ENCODE measurements around the gene MIP.
A peak's percentile ranks its signal among the peaks of the same experiment; 100 is the strongest.

MIP gene

DNA sequence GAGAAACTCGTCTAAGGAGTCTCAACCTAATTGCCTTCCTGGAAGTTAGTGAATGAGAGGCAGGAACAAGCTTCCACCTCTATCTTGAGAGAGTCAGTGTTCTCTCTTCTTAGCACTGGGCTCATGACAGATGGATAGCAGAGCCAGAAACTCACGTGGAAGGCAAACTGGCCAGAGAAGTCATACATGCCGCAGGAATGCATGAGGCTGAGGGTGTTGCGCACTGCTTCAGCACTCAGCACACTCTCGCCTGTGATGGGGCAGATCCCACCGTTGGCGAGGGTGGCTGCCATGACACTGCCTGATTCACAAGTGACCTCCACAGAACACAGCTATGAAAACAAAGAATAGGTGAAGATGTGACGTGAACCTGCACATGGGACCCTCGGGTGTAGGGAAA, 19.9 kb upstream of the MIP start:
- peaks cover 11% of the 10 kb centered on the region; the same call in 1 of the 2 replicates for H3K36me3 ChIP-seq (ENCODE audit: low read depth)
- no peaks in the 10 kb centered on the region for H3K9me3 ChIP-seq (ENCODE audit: severe bottlenecking)
- no peak for ATAC-seq (ENCODE audit: low read depth)
- TF ChIP-seq, protein P1, sequence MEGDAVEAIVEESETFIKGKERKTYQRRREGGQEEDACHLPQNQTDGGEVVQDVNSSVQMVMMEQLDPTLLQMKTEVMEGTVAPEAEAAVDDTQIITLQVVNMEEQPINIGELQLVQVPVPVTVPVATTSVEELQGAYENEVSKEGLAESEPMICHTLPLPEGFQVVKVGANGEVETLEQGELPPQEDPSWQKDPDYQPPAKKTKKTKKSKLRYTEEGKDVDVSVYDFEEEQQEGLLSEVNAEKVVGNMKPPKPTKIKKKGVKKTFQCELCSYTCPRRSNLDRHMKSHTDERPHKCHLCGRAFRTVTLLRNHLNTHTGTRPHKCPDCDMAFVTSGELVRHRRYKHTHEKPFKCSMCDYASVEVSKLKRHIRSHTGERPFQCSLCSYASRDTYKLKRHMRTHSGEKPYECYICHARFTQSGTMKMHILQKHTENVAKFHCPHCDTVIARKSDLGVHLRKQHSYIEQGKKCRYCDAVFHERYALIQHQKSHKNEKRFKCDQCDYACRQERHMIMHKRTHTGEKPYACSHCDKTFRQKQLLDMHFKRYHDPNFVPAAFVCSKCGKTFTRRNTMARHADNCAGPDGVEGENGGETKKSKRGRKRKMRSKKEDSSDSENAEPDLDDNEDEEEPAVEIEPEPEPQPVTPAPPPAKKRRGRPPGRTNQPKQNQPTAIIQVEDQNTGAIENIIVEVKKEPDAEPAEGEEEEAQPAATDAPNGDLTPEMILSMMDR (IDR thresholded peaks at IDR 0.05; ENCODE audit: poor library complexity, severe bottlenecking), result no peak
- H3K4me1 ChIP-seq (ENCODE audit: insufficient read depth, poor library complexity, severe bottlenecking), result no peaks in the 10 kb centered on the region
- no peaks in the 10 kb centered on the region for H3K27me3 ChIP-seq (ENCODE audit: insufficient read depth, poor library complexity, severe bottlenecking)
- no peak overlapping the region for H3K27ac ChIP-seq (ENCODE audit: poor library complexity, severe bottlenecking)
- no peak overlapping the region for H3K4me3 ChIP-seq (ENCODE audit: severe bottlenecking)
- DNase-seq (ENCODE audit: low spot score), result no peak

DNA sequence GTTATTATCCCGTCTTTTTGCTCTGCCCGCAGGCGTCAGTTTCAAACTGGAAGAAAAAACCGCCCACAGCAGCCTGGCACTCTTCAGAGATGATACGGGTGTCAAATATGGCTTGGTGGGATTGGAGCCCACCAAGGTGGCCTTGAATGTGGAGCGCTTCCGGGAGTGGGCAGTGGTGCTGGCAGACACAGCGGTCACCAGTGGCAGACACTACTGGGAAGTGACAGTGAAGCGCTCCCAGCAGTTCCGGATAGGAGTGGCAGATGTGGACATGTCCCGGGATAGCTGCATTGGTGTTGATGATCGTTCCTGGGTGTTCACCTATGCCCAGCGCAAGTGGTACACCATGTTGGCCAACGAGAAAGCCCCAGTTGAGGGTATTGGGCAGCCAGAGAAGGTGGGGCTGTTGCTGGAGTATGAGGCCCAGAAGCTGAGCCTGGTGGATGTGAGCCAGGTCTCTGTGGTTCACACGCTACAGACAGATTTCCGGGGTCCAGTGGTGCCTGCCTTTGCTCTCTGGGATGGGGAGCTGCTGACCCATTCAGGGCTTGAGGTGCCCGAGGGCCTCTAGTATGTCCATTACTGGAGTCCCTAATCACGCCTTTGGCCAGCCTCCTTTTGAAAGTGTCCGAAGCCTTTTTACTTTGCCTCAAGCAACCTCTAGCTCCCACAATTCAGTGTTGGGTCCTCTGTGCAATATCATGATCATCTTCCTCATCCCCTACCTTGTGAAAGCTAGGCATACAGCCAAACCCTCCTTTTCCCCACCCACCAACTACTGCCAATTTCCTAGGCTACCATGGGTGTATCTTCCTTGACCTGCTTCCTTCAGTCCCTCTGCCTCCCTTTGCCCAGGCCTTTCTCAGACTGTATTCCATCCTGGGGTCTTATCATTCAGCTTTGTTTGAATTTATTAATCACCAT, 14.8 kb upstream of the MIP start:
- no peaks in the 10 kb centered on the region for H3K9me3 ChIP-seq (ENCODE audit: severe bottlenecking)
- DNase-seq (ENCODE audit: low spot score) (no peak), ATAC-seq (ENCODE audit: low read depth) (no peak)
- TF ChIP-seq, protein P1 (IDR thresholded peaks at IDR 0.05; ENCODE audit: poor library complexity, severe bottlenecking), result no peak
- H3K27me3 ChIP-seq (ENCODE audit: insufficient read depth, poor library complexity, severe bottlenecking), result no peaks in the 10 kb centered on the region
- peaks cover 3% of the 10 kb centered on the region for H3K4me1 ChIP-seq (ENCODE audit: insufficient read depth, poor library complexity, severe bottlenecking)
- peak overlapping the region; percentile 45 for H3K27ac ChIP-seq (ENCODE audit: poor library complexity, severe bottlenecking)
- peak overlapping the region; percentile 70 for H3K4me3 ChIP-seq (ENCODE audit: severe bottlenecking)
- peaks cover 13% of the 10 kb centered on the region; the same call in 1 of the 2 replicates for H3K36me3 ChIP-seq (ENCODE audit: low read depth)

DNA sequence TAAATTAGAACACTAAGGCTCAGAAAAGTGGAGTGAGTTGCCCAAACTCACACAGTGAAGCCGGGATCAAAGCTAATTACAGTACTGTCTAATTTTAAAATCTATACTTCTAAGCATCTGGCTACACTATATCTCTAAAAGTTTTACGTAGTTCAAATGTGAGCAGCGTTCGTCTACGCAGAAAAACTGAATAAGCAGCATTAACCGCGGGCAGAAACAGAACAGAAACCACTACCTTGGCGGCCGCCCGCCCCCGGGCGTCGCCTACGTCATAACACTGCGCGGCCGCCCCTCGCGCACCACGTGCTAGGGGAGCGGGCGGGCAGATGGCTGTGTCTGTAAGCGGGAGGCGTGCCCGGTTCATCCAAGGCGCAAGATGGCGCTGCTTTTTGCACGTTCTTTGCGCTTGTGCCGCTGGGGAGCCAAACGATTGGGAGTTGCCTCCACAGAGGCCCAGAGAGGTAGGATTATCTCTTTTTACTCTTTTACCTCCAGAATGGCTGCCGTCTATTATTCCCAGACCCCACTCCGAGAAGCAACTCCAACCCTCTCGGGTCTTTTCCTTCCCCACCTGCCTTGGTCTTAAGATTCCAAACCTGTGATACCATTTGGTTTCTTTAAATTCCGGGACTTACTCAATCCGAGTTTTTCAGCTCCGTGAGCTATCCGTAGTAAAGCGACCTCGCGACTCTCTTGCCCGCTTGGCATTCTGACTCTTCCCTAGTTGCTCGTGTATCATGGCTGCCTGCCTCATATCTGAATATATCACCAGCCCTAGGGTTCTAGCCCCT, 14.0 kb upstream of the MIP start, which contains the start of gene SPRYD4:
TSS of gene SPRYD4 (plus strand) at position 363 of the 791 bp plus-strand sequence. CDS start at position 377, 14 bp downstream.
- H3K27ac ChIP-seq (ENCODE audit: poor library complexity, severe bottlenecking), result peak within 1 kb of the TSS; percentile 45
- ATAC-seq (ENCODE audit: low read depth), result peak; percentile 87
- H3K4me3 ChIP-seq (ENCODE audit: severe bottlenecking), result peak within 1 kb of the TSS; percentile 70
- peak; percentile 89 for DNase-seq (ENCODE audit: low spot score)
- TF ChIP-seq, protein P1 (IDR thresholded peaks at IDR 0.05; ENCODE audit: poor library complexity, severe bottlenecking), result peak; percentile 63
- H3K9me3 ChIP-seq (ENCODE audit: severe bottlenecking), result no peaks in the 10 kb centered on the region
- H3K36me3 ChIP-seq (ENCODE audit: low read depth), result peaks cover 13% of the 10 kb centered on the region; the same call in 1 of the 2 replicates
- peaks cover 3% of the 10 kb centered on the region for H3K4me1 ChIP-seq (ENCODE audit: insufficient read depth, poor library complexity, severe bottlenecking)
- no peaks in the 10 kb centered on the region for H3K27me3 ChIP-seq (ENCODE audit: insufficient read depth, poor library complexity, severe bottlenecking)

DNA sequence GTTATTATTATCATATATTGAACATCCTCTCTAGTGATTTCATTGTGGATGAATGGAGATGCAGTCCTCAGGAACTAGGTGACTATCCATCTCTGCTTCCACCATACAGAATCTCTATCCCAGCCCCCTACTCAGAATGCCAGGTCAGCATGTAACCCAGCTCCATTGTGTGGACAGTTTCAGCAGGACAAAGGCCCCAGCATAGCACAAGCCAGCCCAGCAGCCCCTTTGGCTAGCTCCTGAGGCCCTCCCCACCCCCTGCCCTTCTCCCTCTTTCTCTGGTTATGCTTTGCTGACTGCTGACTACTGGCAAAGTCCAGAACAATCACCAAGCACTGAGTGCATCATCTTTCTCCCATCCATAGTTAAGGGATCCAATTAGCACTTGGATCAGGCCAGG, 8.1 kb upstream of the MIP start:
- H3K4me1 ChIP-seq (ENCODE audit: insufficient read depth, poor library complexity, severe bottlenecking), result no peaks in the 10 kb centered on the region
- no peaks in the 10 kb centered on the region for H3K36me3 ChIP-seq (ENCODE audit: low read depth)
- TF ChIP-seq, protein P1 (IDR thresholded peaks at IDR 0.05; ENCODE audit: poor library complexity, severe bottlenecking), result no peak
- DNase-seq (ENCODE audit: low spot score) (no peak), ATAC-seq (ENCODE audit: low read depth) (no peak)
- H3K27me3 ChIP-seq (ENCODE audit: insufficient read depth, poor library complexity, severe bottlenecking), result no peaks in the 10 kb centered on the region
- no peaks in the 10 kb centered on the region for H3K9me3 ChIP-seq (ENCODE audit: severe bottlenecking)
- H3K4me3 ChIP-seq (ENCODE audit: severe bottlenecking), result no peak overlapping the region
- H3K27ac ChIP-seq (ENCODE audit: poor library complexity, severe bottlenecking), result no peak overlapping the region
